Left hindlimb (tissue), 1 donor: ENCODE data around the gene FALEC.
"Not testable (repeated sequence)": the region's sequence is repeated elsewhere in the genome, so short reads cannot be mapped to it uniquely, and the experiment has no call there.

Experiments
- DNase-seq: peaks from one replicate; pipeline ENCODE4 v3.0.0-alpha.2; 2018

FALEC gene

DNA sequence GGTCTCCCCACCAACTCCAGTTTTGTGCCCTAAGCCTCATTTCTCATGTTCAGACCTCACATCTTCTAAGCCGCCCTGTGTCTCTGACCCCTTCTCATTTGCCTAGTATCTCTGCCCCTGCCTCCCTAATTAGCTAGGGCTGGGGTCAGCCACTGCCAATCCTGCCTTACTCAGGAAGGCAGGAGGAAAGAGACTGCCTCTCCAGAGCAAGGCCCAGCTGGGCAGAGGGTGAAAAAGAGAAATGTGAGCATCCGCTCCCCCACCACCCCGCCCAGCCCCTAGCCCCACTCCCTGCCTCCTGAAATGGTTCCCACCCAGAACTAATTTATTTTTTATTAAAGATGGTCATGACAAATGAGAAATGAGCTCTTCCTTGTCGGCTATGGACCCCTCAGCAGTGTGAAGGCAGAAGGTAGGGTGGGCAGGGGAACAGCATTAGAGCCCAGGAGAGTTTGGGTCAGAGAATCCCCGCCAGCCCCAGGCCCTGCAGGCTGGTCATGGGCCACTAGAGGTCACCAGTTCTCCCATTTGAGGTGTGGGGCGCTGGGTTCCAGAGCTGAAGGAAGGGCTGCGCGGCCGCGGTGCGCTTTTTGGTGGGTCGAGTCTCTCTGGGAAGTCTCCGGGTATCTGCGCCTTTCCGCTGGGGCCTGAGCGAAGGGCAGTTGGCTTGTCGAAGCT is 45.2 kb downstream of the FALEC start:
- no peak for DNase-seq

DNA sequence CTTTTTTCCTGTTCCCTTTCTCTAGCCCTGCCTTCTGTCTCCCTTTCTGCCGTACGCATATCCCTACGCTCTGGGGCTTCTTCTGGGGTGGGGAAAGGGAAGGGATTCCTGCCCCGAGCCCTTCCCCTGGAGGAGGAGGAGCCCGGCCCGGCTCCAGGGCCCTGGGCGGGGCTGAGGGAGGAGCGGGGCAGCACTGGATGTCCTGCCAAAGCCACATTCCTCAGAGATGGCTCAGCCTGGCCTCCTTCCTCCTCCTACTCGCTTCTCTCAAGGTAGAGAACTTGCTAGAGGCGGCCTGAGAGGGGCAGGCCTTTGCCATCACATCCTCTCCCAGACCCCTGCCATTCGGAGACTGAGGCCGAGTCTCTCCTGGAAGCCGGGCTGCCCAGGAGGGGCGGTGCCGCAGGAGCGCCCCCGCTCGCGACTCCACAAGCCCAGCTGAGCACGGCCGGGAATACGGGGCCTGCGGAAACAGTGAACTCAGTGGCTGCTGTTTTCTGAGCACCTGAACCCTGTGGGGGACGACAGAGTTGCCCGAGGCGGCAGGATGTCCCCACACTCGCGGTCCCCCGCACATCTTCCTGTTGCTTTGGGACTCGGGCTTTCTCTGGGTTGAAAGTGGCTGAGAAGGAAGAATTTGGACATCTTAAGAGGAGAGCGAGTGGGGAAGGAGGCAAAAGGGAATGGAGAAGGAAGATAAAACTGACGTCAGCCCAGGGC is 45.9 kb downstream of the FALEC start:
- DNase-seq = peak; percentile 98

DNA sequence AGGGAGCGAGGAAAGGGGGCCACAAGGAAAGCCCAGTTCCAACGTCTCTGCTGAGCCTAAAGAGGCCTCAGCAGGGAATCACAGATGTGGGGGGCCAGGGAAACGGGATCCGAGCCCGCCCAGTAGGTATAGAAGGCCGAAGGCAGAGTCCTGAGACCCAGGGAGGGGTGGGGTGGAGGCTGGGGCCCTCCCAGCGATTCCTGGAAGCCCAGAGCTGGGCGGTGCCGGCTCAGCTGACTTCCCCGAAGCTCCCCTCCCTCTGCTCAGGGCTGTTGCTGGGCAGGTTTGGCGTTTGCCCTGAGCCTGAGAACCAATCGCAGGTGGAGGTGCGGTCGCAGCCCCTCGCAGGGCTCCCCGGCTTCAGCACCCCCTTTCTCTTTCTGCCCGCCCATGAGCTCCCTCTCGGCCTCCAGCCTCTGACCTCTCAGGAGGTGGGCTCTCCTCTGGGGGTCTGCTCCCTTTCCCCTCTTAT is 46.5 kb downstream of the FALEC start:
- DNase-seq = peak; percentile 97

DNA sequence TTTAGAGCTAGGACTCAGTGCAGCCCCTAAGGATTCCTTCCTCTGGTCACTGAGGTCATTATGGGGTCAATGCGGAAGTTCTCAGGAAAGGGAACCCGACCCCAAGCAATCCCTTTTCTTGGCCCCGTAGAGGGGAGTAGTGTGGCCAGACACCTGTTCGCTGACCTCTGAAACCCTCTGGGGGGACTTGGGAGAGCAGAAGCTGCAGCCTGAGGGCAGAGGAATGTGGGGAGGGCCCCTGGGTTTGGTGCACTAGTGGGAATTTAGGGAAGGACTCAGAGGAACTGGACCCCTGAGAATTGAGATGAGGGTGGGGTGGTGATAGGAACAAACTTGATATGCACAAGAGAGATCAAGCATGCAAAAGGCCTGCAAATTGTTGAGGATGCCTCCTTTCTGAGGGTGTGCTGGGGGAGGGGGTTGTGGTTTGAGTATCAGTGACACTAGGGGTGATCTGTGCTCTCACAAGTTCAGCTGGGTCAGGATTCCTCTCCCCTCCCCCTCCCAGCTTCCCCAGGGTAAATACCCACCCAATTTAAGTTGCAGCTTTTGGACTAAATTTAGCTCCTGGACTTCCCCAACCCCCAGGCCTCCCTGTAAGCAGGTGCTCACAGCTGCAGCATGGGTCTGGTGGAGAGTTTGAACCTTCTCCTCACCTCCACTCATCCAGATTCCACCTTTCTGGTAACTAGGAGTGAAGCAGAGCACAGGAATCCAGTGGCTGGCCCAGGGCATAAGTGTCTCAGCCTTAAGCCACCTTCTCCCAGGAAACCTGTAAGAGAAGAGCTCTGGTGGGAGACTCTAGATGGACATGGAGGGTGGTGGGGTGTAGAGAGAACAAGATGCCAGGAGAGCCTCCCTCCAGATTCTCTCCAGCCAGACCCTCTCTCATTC is 47.1 kb downstream of the FALEC start:
- DNase-seq = no peak

DNA sequence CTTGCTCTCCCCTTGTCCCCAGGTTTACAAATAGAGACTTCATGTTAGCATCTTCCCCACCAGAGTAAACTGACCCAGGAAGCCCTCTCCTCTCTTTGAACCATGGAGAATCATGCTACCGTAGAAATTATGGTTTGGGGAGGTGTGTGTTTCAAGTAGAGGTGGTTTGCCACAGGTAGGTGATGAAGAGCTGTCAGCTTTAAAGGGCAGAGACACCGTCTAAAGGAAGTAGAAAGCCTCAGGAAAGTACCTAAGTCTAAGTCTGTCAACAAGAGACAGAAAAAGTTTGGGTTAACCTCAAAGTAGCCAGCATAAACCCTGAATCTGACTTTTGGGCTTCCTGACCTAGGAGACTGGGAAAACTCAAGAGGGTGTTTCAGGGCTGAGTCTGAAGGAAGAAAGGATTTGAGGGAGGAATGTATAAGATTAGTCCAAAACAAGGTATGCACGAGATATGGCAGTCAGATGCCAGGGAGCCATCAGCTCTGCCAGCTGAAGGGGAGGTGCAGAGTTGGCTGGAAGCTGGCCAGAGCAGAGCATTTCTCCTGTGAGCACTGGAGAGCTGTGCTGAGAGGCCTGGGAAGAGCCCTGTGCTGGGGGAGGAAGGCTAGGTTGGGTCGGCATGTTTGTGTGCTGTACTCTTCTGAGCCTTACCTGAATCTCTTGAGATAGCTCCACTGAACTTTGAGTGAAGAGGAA is 47.9 kb downstream of the FALEC start:
- DNase-seq = no peak

DNA sequence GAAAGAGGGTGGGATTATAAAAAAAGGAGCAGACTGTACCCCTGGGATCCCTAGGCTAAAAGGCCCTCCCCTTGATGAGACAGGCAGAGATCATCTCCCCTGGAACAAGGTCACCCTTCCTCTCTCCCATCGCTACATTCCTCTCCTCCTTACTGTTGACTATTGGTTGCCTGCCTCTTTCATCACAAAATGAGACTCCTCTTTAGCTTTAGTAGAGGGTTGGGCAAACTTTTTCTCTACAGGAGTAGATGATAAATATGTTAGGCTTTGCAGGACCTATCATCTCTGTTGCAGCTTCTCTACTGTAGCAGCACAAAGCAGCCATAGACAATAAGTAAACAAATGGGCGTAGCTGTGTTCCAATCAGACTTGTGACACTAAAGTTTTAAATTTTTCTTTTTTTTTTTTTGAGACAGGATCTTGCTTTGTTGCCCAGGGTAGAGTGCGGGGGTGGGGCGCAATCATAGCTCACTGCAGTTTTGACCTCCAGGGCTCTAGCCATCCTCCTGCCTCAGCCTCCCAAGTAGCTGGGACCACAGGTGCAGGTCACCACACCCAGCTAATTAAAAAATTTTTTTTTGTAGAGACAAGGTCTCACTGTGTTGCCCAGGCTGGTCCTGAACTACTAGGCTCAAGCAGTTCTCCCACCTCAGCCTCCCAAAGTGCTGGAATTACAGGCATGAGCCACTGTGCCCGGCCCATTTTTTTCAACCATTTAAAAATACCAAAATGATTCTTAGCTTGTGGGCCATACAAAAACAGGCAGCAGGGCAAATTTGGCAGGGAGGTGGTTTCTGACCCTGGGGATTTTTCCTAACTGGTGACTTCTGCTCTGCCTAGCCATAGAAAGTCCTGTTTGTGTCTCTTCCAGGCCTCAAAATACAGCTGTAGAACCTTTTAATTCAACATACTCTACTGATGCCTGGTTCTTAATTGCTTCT is 48.8 kb downstream of the FALEC start:
- DNase-seq = no peak

DNA sequence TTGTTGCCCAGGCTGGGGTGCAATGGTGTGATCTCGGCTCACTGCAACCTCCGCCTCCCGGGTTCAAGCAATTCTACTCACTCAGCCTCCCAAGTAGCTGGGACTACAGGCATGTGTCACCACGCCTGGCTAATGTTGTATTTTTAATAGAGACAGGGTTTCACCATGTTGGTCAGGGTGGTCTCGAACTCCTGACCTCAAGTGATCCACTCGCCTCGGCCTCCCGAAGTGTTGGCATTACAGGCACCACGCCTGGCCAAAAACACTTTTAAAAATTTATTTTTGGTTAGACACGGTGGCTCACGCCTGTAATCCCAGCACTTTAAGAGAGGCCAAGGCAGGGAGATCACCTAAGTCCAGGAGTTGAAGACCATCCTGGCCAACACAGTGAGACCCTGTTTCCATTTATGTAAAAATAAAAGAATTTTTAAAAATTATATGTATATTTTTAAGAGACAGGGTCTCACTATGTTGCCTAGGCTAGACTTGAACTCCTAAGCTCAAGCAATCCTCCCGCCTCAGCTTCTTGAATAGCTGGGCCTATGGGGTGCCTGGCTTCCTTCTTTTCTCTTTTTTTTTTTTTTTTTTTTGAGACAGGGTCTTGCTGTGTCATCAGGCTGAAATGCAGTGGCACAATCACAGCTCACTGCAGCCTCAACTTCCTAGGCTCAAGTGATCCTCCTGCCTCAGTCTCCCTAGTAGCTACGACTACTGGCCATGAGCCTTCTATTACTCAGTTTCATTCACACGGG is 49.9 kb downstream of the FALEC start:
- not testable (repeated sequence) for DNase-seq

DNA sequence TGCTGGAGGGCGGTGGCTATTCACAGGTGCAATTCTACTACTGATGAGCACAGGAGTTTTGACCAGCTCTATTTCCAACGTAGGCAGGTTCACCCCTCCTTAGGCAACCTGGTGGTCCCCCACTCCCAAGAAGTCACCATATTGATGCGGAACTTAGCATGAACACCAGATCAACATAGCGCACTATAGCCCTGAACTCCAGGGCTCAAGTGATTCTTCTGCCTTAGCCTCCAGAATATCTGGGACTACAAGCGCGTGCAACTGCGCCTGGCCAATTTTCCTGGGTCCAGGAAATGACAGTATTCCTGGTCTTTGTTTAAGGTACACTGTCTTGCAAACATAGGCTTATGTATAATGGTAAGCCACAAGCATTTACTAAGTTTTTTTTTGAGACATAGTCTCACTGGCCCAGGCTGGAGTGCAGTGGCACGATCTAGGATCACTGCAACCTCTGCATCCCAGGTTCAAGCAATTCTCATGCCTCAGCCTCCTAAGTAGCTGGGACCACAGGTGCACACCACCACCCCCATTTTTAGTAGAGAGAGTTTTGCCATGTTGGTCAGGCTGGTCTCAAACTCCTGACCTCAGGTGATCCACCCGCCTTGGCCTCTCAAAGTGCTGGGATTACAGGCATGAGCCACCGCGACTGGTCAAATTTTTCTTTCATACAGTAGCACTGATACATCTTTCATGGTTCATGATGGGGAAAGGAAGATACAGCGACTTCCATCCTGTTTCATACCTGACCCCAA is 51.2 kb downstream of the FALEC start:
- no peak for DNase-seq

DNA sequence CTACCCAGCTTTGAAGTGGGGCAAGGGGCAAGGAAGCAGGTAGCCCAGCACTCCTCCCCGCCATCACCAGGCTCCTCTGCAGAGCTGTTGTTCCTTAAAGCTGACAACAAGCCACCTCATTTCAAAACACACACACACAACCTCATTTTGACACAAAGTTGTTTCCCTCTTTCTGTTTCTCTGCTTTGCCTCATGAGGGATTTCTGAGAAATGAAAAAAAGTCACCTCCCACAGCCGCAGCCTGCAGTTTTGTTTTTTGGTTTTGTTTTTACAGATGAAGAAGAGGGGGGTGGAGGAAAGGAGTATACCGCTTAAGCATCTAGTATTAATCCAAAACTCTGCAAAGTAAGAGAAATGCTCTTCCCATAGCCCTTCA is 51.8 kb downstream of the FALEC start:
- DNase-seq = no peak

DNA sequence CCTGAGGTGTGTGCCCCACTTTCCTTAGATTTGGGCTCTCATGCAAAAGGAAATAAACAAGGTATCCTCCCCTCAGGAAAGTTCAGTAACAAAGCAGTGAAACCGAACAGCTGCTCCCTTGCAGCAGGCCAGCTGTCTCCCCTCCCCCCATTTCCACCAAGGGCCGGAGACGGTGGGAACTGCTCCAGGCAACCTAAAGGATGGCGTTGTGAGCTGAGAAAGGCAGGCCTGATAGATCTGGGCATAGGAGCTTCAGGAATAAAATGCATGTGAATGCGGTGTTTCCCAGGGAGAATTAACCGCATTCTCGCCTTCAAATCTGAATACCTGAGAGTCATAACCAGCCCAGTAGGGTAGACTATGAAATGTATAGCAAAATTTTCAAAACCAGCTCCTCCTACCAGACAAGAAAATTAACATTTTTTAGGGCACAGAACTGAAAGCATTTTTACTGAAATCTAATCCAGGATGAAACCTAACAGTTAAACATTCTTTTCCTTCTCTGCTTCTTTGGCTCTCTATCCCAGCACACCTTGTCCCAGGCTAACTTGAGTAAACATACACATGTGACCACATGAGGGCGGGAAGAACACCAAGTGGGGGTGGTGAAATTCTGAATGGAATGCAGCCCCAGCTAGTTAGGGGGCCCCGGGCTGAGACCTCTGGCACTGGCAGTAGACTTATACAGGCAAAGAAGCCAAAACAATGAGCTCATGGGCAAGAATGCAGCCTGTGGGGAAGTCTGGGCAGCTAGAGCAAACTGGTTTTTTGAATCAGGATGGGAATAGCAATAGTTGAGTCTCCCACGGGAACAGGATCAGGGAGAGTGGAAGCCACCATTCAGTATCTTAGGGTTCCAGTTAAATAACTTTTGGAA is 52.4 kb downstream of the FALEC start:
- DNase-seq = peak; percentile 88

DNA sequence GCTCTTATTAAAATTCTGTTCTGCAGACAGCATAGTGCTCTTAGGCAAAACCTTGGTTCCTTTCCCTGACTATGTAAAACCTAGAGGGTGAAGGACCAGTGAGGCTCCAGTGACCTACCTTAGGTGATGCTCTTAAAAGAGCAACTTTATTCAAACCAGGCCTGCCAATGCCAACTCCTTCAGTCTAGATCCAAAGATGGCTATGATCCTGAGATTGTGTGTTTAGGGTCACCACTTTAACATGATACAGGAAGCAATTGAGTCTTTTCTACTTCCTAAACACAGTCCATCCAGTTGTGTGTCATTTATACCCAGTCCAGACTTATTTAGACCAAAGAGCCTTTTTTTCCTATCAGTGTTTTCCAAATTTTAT is 53.0 kb downstream of the FALEC start:
- no peak for DNase-seq

DNA sequence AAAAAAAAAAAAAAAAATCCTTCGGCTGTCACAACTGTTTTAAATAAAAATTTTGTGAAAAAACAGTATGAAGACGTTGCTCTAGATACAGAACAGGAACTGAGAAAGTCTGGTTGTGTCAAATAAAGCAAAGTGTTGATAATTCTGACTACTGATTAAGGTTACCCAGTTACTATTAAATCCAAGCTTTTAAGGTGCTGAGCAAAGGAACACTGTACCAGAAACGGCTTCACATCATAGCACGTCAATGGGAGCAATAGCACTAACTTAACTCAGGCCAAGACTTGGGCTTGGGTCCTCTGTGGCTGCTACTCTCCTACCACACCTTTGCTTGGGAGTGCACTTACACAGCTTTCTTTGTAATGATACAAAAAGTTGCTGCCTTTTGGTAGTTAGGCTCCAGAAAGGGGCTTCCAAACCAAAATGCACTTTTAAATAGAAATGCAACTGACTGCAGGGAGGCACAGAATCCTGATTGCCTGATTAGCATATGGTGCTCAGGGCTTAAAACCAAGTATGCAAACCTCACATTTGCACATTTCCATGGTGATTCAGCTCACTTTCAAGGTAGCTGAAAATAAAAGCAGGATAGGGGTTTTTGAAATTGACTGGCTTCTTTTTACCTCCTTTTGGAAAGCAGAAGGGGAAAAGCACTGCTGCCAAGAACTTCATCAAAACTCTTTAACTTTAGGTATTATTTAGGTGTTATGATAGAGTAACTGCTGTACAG is 57.5 kb downstream of the FALEC start:
- DNase-seq = no peak

DNA sequence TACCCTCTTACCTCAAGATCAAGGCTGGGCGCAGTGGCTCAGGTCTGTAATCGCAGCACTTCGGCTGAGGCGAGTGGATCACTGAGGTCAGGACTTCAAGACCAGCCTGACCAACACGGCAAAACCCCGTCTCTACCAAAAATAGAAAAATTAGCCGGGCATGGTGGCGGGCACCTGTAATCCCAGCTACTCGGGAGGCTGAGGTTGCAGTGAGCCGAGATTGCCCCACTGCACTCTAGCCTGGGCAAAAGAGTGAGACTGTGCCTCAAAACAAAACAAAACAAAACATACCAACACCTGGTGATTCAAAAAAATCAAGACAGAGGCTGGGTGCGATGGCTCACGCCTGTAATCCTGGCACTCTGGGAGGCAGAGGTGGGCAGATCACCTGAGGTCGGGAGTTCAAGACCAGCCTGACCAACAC is 58.1 kb downstream of the FALEC start:
- not testable (repeated sequence) for DNase-seq

DNA sequence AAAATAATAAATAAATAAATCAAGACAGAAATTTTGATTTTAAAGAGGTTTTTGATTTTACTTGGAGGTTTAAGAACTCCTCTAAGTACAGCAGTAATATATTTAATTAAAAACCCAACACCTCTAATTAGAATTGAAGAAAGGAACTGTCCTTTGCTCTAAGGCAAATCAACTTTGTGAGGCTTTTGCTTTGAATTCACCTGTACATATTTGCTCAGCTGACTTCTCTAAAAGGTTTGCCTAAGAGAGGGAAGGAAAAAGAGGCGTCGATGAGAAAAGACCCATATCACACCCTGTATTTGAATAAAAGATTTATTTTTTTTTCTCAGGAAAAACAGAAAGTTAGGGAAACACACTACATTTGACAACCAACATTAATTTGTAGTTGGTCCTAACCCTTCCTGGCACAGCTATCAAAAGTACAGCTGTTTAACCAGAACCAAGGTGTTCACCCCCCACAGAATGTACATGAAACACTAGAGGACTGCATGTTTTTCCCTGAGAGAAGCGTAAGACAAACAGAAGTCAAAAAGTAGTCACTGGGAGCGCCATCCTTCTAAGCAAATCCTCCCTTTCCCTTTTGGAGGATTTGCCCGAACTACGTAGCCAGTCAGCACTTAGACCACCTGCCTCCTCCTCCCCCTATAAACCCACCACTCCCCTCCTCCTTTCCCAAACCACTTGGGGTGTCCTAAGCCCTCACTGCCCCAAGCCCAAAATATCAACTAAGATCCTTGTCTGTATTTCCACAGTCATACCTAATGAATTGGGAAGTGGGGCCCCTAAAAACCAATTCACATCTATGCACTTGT is 58.9 kb downstream of the FALEC start:
- no peak for DNase-seq

DNA sequence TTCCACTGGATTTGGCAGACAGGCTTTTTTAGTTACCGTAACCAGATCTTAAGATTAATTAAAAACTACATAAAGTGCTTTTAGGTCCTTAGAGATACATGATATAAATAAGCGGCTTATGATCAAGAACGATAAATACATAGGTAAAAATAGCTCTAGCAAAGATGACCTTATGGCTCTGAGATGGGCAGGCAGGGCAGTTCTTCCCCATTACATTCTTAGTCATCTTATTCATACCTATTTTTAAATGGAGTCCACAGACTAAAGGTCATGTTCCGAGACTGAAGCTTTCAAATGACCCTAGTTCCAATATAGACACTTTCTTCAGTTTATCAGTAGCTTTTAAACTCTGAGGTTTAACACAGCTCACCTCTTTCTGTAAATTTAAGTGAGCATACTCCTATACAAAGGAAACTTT is 59.5 kb downstream of the FALEC start:
- no peak for DNase-seq

DNA sequence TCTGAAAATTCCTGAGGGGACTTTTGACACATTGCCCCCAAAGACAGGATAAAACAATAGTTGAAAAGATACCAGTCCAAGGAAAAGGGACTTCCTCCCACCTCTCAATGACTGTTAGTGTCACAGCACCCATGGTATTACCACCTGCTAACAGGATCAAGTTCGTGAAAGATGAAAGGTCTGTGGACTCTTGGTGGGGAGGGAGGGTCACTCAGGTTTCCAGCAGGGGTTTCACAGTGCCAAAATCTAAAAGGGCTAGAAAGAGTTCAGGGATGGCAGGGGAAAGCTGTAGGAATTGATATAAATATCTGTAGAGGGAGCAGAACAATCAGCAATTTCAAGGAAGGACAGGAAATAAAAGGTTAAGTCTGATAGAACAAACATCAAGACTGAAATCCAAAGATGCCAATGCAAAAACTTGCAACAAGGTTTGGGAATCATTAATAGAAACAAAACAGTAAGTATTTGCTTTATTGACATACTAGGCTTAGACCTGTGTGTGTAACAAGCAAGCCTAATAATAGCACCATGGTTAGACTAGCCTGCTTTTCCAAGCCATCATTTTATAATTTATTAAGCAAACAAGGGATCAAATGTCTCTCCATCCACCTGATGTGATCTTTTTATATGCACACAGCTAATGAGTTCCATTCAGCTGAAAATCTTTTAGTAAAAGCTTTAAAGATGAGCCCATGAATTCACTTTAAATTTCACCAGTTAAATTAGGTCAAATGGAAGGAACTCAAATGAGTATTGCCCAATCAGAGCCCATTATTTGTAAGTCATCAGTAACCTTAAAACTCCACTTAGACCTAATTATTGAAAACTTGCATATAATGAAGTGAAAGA is 60.2 kb downstream of the FALEC start:
- no peak for DNase-seq

DNA sequence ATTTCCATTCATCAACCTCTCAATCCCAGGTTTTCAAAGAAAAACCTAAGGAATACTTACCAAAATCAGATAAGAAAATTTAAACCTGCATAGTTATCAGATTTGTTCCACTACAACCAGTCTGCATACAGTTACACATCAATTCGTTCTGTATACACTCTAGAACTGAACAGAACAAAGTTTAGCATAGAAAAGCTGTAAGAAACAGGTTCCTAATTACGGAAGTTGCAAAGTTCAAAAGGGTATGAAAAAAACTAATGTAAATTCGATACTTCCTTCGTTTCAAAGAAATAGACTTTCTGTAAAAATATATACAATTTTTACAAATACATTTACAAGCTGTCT is 60.8 kb downstream of the FALEC start:
- no peak for DNase-seq
